Muscle of arm (tissue), 12 donors: ENCODE measurements around the gene OPALIN. TPM values are rescaled to one million over a fixed set of nuclear protein-coding genes. Genes with fewer than 3 reads are reported as not detected.

Source experiments
- DNase-seq: peaks from one replicate; pipeline ENCODE4 v3.0.0-alpha.2; 2013
- polyA plus RNA-seq, 12 donors: library from polyadenylated mRNA; unstranded; fragments of 120-200 nt; gene quantifications; one replicate each; pipeline ENCODE4 v1.2.1, GENCODE V29; 2013; ENCODE audit not compliant: insufficient read length in 12 of 12

The OPALIN gene
- polyA plus RNA-seq, 12 donors: not detected

DNA sequence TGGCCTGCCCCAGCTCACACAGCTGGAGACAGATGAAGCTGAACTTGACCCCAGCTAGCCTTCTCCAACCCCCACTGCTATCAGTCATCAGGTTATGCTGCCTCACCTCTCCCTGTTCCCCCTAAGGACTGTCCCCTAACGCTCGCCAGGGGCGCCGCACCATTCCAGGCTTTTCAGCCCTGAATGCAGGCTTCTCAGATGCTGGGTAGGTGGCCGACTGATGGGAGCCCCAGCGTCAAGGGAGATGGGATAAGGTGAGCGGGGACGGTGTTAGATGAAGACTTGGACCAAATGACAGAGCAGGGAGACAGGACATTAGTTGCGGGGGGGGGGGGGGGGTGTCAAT is 15.8 kb upstream of the OPALIN start:
- DNase-seq: no peak

DNA sequence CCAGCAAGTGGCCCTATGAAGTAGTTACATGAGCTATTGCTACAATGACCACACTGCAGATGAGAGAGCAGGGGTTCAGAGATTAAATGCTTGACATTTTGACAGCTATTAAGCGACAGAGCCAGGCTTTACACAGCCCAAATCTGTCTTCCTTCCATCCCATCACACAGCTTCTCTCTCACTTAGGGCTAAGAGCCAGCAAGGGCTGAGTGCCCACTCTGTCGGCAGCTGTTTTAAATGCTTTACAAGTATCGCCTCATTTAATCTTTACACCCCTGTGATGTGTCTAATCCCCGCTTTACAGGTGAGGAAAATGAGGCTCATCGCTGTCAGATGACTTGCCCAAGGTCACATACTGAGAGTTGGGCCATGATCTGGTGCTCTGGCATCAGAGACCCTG is 15.2 kb upstream of the OPALIN start:
- no peak for DNase-seq

DNA sequence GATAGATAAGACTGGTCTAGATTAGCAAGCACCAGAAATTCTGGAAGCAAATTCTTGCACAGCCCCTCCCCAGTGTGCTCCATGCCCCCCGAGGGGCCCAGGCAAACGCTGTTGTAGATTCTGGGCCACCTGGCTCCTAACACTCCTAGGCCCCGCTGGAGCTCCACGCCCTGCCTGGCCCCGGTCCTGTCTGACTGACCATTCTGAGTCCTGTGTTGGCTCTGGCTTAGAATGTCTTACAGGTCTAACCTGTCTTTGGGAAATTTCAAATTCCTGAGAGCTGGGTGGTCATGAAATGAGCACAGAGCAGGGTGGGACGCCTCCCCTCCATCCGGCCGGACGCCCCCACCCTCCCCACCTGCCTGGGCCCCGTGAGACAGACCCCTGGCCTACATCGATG is 12.6 kb upstream of the OPALIN start:
- DNase-seq: no peak

DNA sequence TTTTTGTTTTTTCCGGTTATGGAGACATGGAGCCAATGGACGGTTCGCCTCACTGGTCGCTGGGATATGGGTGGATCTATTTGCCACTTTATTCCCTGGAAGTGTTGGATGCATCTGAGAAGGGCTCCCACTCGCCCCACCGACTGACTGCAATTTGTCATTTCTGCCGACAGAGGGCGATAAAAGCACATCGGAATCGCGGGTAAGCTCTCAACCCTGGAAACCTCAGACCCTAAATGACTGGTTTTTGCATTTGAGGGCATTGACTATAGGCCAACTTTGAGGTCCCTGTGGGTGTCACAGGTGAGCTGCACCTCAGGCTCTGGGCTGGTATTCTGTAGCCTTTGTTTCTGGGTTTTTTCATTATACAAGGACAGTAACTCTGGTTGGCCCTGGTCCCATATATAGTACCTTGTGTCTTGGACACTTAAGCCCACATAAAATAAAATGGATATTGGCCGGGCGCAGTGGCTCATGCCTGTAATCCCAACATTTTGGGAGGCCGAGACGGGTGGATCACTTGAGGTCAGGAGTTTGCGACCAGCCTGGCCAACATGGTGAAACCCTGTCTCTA is 11.9 kb upstream of the OPALIN start:
- peak; percentile 35 for DNase-seq

DNA sequence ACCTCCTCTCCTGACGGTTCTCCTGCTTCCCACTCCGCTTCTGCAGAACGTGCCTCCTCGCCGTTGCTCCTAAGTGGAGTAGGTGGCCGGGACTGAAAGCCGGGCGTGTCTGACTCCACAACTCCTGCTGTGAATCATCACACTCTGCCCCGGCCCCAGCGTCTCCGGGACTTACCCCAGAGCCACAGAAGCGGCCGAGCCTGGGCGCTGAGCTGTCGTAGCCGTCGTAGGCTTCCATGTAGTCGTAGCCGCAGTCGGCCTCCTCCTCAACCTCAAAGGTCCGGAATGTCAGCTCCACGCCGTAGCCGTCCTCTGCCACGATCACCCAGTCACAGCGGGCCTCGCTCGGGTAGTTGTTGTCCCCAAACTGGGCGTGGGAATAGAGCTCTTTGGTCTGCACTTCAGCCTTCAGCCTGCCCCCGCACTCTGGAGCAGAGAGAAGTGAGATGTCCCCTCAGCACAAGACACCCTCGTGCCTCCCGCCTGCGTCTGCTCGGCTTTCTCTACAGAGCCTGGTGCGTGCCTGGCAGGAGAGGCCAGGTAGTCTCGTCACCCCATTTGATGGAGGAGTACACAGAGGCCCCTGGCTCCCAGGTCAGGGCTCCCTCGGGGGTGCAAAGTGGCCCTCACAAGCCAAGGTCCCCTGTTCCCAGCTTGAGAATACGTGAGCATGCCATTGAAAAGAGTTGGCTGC is 11.2 kb upstream of the OPALIN start:
- DNase-seq: no peak

DNA sequence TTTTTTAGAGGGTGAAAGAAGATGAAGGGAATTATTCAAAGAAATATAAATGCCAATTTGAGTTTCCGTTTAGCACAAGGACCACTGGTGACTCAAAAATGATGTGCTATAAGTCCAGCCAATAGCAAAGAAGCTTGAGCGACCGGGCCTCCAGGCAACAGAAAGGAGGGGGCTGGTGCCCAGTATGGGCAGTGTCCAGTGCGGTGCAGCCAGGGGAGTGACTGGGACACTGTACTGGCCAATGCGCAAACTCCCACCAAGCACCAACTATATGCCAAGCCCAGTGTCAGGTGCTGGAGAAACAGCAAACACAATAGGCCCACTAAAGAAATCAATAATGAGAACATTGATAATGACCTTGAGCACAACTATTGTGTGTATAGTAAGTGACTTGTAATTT is 10.2 kb upstream of the OPALIN start:
- DNase-seq: no peak

DNA sequence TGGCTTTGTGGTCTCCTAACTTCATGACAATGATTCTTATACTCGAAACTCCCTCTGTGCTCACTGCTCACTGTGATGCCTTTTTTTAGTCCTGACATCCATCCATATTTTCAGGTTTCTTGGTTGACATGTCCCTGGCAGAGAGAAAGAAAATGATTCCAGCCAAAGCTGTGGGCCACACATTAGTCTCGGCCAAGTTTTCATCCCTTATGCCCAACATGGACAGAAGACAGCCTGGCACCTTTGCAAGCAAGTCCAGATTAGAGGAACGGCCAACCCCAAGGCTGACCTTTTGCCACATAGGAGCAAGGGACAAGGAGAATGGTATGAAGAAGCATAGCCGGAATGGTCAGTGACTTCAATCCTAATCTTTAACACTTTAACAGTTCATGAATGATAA is 8.7 kb upstream of the OPALIN start:
- no peak for DNase-seq

DNA sequence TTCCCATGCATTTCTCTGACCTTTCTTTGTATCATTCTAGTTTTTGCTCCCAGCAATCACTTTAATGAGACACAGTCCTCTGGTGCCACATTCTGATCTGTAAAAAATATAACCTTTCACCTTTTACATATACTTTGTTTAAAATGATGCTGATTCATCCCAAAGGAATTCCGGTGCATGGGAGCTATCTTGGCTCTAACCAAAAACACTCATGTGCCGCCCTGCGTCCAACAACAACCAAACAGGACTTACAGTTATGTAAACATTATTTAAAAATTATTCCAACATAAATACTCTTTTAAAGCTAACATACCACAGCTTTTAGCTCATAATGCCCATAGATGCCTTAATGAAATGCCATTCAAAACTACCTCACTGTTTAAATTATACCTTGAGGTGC is 7.7 kb upstream of the OPALIN start:
- DNase-seq: no peak

DNA sequence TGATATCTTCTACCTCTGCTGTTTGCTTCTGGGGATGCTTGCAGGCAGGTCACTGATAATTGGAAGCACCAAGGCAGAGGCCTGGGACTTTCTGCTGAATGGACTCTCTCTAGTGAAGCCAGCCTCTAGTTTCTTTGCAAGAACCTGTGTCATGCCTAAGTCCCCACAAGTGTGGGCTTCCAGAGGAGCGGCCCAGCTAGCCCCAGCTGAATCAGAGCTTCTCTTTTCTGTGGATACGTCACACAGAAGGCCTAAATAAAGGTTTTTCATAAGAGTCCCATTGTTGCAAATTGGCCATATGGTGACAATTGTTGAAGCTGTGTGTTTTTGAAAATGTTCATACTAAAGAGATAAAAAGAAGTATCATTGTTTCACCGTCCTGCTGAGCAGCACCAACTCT is 6.8 kb upstream of the OPALIN start:
- DNase-seq: no peak

DNA sequence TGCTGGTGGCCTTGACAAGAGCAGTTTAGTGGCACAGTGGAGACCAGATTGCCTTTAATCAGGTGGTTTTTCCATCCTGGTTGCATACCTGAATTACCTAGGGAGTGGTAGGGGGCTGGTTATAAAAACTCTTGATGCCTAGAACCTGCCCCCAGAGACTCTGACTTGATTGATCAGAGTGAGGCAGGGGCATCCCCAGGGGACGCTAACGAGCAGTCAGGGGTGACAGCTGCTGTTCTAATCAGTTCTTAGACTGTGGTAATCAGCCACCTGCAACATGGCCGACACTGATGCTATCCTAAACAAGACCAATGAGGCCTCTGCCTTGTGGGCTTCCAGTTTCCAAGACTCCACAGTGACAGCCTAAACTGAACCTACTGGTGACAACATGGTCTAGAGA is 2.0 kb upstream of the OPALIN start:
- no peak for DNase-seq

DNA sequence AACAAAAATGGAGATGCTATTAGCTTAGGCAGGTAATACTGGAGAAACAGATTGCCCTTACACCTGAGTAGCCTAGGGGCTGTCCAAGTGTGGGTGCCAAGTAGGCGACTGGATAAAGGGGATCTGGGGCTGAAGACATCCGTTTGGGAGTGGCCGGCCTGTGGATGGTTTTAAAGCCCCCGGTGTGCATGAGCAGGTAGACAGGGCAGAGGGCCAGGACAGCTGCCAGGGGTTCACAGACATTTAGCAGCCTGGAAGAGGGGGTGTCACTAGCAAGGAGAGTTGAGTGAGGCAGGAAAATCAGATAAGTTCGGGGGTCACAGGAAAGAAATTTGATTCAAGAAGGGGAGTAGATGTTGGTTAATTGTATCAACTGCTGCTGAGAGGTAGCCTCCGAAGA is 1.5 kb upstream of the OPALIN start:
- no peak for DNase-seq

DNA sequence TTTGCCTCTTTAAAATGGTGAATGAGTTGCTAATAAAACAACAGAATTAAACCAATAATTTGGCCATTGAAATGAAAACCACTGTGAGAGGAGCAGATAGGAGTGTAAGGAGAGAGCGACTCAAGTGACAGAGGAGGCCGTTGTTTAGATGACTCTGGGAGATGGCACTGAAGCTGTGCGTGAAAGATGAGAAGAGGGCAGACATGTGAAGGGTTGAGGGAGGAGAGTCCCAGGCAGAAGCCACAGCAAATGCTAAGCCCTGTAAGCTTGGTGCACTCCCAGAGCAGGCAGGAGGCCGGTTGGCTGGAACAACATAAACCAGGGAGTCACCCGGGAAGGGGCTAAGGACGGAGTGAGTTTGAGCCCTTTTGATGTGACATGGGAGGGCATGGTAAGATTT is 814 bp upstream of the OPALIN start:
- DNase-seq: no peak

DNA sequence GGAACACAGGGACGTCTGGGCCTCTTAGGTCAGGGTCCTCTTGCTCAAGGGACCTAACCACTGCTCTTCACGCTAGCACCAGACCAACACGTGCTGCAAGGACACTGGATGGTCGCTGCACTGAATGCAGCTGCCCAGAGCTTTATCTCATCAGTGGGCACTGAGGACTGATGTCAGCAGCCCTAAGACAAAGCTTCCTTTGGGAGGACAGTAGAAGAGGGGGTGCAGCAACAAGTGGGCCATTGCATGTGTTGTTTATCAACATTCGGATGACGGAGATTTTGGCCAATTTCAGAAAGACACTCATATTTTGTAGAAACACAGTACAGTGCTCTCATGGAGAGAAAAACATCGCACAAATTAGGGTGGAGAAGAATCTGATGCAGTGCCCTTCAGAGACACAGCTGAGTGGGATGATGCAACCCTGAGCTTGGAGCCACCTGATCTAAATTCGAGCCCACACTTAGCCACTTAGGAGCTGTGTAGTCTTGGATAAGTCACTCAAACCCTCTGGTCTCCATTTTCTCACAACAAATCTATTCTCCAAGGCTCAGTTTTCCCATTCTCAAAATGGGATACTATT is 1.7 kb downstream of the OPALIN start:
- DNase-seq: no peak

DNA sequence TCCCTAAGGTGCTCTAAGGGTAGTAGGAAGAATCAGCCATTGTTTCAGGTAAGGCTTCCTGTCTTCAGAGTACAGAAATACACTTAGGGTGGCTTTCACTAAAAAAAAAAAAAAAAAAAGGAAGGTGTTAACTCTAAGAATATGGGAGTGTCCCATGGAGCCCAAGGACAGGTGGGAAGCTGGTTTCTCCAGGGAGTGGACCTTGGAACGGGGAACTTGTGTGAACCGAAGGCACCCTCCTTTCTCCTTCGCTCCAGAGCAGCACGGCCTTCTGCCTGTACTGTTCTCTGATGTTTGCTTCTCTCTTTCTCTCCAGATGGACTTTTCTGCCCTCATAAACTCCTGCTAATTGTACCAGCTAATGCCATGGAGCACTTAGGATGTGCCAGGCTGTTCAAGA is 6.2 kb downstream of the OPALIN start:
- no peak for DNase-seq

DNA sequence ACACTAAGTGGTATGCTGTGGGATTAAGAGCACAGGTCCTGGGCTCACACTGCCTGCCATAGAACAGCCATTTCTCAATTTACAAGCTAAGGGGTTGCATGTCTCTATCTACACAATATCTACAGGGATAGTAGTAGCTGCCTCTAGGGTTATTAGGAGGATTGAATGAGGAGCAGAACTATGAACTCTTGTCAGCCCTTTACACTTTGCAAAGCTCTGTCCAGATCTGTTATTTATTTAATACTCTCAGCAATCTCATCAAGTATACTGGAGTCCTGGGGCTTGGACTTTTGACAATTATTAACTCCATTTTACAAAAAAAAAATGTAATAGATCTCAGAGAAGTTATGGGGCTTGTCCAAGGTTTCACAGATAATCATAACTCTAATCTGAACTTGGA is 6.8 kb downstream of the OPALIN start:
- DNase-seq: no peak

DNA sequence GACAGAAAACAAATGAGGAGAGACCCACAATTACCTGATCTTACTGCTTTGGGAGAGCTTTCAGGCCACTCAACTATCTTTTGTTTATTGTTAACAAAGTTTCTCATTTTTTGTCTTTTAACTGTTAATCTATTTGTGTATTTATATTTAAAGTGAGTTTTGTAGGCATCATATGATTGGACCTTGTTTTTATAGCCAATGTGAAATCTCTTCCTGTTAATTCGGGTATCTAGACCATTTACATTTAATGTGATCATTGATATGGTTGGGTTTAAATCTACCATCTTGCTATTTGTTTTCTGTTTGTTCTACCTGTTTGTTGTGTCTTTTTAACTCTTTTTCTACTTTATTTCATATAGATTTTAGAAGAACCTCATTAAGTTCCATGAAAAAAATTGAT is 12.5 kb downstream of the OPALIN start:
- DNase-seq: no peak

DNA sequence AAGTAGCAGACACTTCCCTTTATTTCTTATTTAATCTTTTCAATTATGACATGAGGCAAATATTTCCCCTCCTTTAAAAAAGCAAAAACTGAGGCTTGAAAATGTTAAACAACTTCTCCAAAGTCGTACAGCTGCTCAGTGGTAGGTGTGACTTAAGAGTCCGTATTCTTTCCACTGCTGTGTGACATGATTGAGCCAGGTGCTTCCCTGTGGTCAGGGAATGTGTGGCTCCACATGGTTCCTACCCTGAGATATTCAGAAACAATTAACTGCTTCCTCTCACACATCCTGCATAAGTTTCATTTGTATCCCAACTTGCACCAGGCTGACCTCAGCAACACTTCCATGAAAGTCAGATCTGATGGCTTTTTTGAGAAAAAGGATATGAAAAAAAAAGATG is 13.6 kb downstream of the OPALIN start:
- DNase-seq: no peak

DNA sequence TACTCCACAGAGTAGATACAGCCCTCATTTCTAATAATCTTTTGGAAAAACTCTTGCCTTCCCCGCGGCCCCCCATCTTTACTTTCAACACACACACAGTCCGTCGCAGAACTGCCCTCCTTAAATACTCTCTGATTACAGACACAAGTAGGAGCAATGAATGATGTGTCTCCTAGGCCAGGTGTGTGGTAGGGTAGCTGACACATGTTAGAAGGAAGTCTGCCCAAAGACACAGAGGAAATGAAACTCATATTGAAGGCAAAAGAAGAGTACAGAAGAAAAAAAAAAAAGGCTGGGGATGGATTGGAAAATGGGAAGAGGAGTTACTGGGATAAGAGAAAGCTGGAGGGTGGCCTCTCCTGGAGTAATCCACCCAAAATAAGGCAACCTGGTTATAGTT is 14.6 kb downstream of the OPALIN start:
- DNase-seq: no peak

DNA sequence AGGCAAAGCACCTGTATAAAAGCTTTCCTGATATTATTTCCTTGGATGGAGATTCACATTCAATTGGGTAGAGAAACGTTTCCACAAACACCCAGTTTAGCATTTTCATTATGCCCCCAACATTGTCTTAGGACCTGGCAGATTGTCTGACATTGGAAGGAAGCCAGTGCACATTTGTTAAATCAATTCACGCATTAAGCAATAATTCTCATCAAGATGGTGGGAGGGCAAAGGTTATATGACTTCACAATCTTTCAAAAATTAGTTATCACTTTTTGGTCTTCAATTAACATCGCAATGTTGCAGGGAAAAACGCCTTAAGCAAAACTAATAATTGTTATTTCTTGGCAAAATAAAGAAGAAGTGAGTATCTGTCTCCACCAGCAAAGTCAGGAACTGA is 16.4 kb downstream of the OPALIN start:
- no peak for DNase-seq

DNA sequence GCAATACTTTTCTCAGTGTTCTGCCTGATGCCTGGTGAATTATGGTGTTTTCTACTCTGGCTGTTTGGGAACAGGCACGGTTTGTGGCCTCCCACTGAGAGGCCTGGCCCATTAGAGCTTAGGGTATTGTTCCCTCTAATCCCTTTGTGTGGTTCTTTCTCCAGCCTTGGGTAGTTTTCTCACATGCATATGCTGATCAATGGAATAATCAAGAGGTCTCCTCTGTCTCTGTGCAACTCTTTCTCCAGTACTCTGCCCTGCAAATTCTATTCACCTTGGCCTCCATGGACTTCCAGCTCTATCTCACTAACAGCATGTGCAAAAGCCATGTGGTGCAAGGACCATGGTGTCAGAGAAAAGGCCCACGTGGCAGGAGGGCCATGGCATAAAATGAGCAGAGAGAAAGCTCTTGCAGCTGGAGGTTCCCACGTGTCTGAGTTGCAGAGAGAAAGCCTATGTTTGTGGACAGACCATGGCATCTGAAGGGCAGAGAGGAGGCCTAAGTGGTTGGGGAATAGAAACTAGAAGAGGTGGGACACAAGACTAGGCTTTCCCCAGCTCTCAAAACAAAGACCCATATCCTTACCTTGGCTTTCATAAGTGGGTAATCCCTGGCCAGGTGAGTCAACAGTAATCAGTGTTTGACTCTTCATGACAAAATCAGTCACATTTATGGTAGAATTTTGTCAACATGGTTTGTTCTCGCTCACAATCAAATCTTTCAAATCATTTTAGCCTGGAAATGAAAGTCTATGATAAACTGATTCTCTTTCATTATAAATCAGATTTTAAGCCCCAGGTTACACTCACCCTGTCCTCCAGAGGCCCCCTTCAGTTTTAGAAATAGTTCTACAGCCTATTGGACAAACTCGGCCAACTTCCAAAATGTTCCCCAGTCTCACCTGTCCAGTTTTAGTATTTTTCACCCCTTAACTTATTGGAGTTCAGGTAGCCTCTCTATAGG is 17.3 kb downstream of the OPALIN start:
- no peak for DNase-seq

DNA sequence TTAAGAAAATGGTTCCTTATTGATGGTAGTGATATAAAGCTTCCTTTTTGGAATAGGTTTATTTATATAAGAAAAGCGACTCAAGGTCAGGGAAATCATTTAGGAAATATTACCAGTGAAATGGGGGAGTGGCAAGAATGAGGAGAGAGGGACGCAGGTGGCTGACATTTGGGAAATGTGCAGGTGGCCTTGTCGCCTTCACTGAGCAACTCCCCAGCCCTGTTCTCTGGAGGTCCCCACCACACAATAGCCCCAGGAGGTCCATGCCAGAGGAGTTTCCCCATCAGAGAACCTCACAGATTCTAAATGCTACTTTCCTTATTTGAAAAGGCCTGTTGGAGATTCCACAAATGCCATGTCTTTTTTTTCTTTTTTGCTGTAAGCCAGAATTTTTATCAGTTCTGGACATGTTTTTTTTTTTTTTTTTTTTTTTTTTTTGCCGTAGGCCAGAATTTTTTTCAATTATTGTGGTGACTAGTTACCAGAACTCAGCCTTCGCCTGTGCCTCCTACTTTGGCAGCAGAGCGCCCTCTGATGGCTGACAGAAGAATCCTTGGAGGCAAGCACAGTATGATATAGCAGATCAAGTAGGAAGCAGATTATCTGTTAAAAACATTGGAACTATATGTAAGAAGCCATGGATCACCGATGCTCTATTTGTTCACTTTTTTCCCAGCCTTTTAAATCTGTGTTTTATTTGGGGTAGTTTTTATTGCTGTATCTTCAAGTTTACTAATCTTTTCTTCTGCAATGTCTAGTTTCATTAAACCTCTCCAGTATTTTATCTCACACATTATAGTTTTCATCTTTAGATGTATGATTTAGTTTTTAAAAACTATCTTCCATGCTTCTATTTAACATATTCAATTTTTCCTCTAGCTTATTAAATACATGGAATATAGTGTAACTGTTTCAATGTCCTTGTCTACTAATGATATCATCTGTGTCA is 18.6 kb downstream of the OPALIN start:
- peak; percentile 22 for DNase-seq

DNA sequence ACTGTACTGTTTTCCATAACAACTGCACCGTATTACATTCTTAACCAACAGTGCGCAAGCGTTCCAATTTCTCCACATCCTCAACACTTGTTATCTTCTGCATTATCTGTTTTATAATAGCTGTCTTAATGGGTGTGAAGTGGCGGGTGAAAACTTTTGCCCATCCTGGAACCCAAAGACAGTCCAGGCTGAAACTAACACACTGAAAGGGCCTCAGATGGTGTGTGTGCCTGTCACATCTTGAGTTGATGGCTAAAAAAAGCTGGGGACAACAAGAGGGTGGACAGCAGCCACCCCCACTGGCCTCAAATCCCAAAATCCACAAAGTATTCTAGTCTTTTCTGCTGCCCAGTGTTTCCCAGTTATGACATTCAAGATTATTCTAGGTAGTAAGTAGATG is 19.4 kb downstream of the OPALIN start:
- no peak for DNase-seq
